Erythroblast (primary cell): ENCODE measurements around the gene CACNB4.

Source experiments
- GATA1 ChIP-seq: IDR thresholded peaks from 2 replicates; pipeline ENCODE4 v1.6.1; 2011; ENCODE audit warnings: low read depth, mild to moderate bottlenecking, control low read depth, low read length, moderate library complexity
- POLR2A ChIP-seq: IDR thresholded peaks from 2 replicates; pipeline ENCODE4 v1.6.1; 2011; ENCODE audit warnings: mild to moderate bottlenecking, low read length

GRCh38 chr2:151853070-151853758, 245.6 kb downstream of the CACNB4 start:
- TF ChIP-seq POLR2A = no peak
- no peak for TF ChIP-seq GATA1
